RWPE2 (cell line): ENCODE data around the gene PHRF1.
A peak's percentile ranks its signal among the peaks of the same experiment; 100 is the strongest.

ENCODE experiments used
- ATAC-seq: fragments of 200-7000 bp; cut with Tn5 transposase; 3 replicates; pipeline ENCODE4 v1.9.1; 2021; ENCODE audit warnings: low read depth
- DNase-seq: peaks from one replicate; pipeline ENCODE4 v3.0.0-alpha.2; 2020; ENCODE audit warnings: low spot score
- H3K27ac ChIP-seq: fragments of 450-650 bp; 2 replicates; pipeline ENCODE4 v1.5.1; 2017; ENCODE audit warnings: mild to moderate bottlenecking; ENCODE audit not compliant: poor library complexity, severe bottlenecking
- H3K27me3 ChIP-seq: fragments of 250-450 bp; sonication (Bioruptor Pico); 2 replicates; pipeline ENCODE4 v1.5.1; 2021; ENCODE audit warnings: mild to moderate bottlenecking, moderate library complexity; ENCODE audit not compliant: insufficient read depth, poor library complexity, severe bottlenecking
- H3K36me3 ChIP-seq: fragments of 250-450 bp; sonication (Bioruptor Pico); 2 replicates; pipeline ENCODE4 v1.5.1; 2020; ENCODE audit warnings: low read depth, mild to moderate bottlenecking, moderate library complexity
- H3K4me1 ChIP-seq: fragments of 250-450 bp; sonication (Bioruptor Pico); 2 replicates; pipeline ENCODE4 v1.5.1; 2021; ENCODE audit warnings: mild to moderate bottlenecking, moderate library complexity; ENCODE audit not compliant: insufficient read depth, poor library complexity, severe bottlenecking
- H3K4me3 ChIP-seq: fragments of 250-450 bp; sonication (Bioruptor Pico); 2 replicates; pipeline ENCODE4 v1.5.1; 2021; ENCODE audit warnings: mild to moderate bottlenecking, moderate library complexity; ENCODE audit not compliant: severe bottlenecking
- H3K9me3 ChIP-seq: fragments of 250-450 bp; sonication (Bioruptor Pico); 2 replicates; pipeline ENCODE4 v1.5.1; 2021; ENCODE audit warnings: mild to moderate bottlenecking, moderate library complexity; ENCODE audit not compliant: severe bottlenecking
- CTCF ChIP-seq: fragments of 450-650 bp; IDR thresholded peaks from one replicate; pipeline ENCODE4 v1.5.1; 2017; ENCODE audit warnings: mild to moderate bottlenecking, moderate library complexity; ENCODE audit not compliant: poor library complexity, severe bottlenecking

The PHRF1 gene

GRCh38 chr11:628056-628455 is 51.8 kb downstream of the PHRF1 start:
- H3K9me3 ChIP-seq = no peaks in the 10 kb centered on the region
- no peak overlapping the region for H3K4me3 ChIP-seq
- no peaks in the 10 kb centered on the region for H3K4me1 ChIP-seq
- ATAC-seq = no peak
- H3K27me3 ChIP-seq = no peaks in the 10 kb centered on the region
- H3K27ac ChIP-seq = no peak overlapping the region
- TF ChIP-seq CTCF = no peak
- peak; percentile 45 for DNase-seq
- H3K36me3 ChIP-seq = no peaks in the 10 kb centered on the region

GRCh38 chr11:629237-629583 is 52.9 kb downstream of the PHRF1 start:
- H3K4me1 ChIP-seq = no peaks in the 10 kb centered on the region
- no peaks in the 10 kb centered on the region for H3K9me3 ChIP-seq
- DNase-seq = no peak
- H3K36me3 ChIP-seq = no peaks in the 10 kb centered on the region
- no peak for ATAC-seq
- TF ChIP-seq CTCF = no peak
- H3K27ac ChIP-seq = no peak overlapping the region
- no peak overlapping the region for H3K4me3 ChIP-seq
- H3K27me3 ChIP-seq = no peaks in the 10 kb centered on the region

- ATAC-seq (no peak), DNase-seq (no peak)
- TF ChIP-seq CTCF = no peak
- H3K9me3 ChIP-seq = no peaks in the 10 kb centered on the region
- H3K27ac ChIP-seq = no peak overlapping the region
- H3K36me3 ChIP-seq = no peaks in the 10 kb centered on the region
- no peak overlapping the region for H3K4me3 ChIP-seq
- no peaks in the 10 kb centered on the region for H3K27me3 ChIP-seq
- no peaks in the 10 kb centered on the region for H3K4me1 ChIP-seq
These were observed 54.6 kb downstream of the PHRF1 start for GRCh38 chr11:630871-631270.

GRCh38 chr11:635945-636510 is 59.8 kb downstream of the PHRF1 start:
- no peak for TF ChIP-seq CTCF
- no peak; the same call in 2 of the 3 replicates for ATAC-seq
- no peak for DNase-seq
- Histone ChIP-seq H3K4me3 (no peak overlapping the region), H3K27me3 (no peaks in the 10 kb centered on the region), H3K9me3 (no peaks in the 10 kb centered on the region), H3K36me3 (no peaks in the 10 kb centered on the region), H3K4me1 (no peaks in the 10 kb centered on the region), H3K27ac (no peak overlapping the region)

GRCh38 chr11:636511-637332 is 60.5 kb downstream of the PHRF1 start, which contains the start of gene DRD4:
Gene DRD4 (plus strand): TSS chr11:637269. CDS start chr11:637305, 36 bp downstream.
- H3K4me3 ChIP-seq = no peak within 1 kb of the TSS
- H3K4me1 ChIP-seq = no peaks in the 10 kb centered on the region
- no peaks in the 10 kb centered on the region for H3K9me3 ChIP-seq
- H3K27ac ChIP-seq = no peak within 1 kb of the TSS
- no peak for TF ChIP-seq CTCF
- no peak for DNase-seq
- no peaks in the 10 kb centered on the region for H3K36me3 ChIP-seq
- ATAC-seq = 0 out of 3 replicates have a peak, but pooled peaks have one; percentile 11
- no peaks in the 10 kb centered on the region for H3K27me3 ChIP-seq
